Measurements from ENCODE around the gene G2E3. TPM values are rescaled to one million over a fixed set of nuclear protein-coding genes. Genes with fewer than 3 reads are reported as not detected.

The G2E3 gene
- total and polyA plus RNA-seq, 2 of the 13 experiments (the other 11 are each of a cell fraction or from before 2014, with no cell fraction given), result 22.8 to 63.0 TPM

DNA sequence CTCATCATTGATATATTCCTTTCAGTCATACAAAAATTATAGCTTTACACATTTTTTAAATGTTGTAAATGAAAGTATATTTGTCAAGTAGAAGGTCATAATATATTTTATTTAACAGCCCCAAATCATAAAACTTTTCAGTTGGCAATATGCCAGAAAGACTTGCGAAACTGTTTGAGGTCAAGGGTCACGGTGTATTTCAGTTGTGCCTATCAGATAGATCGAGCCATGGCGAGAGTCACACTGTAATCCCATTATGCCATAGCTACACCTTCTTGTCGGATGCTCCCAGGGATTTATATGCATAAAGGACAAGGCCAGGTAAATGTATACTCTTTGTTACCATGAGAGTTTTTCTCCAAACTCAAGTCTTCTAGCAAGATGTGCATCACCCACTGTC, 26.7 kb upstream of the G2E3 start:
- Histone ChIP-seq H3K9me3 (ENCODE audit: low read length) (no peaks in the 10 kb centered on the region), H3K79me2 (ENCODE audit: insufficient read depth, low read length) (no peaks in the 10 kb centered on the region), H3K9ac (ENCODE audit: insufficient read depth, low read depth, low read length) (no peak overlapping the region), H4K20me1 (ENCODE audit: insufficient read depth, low read length) (no peaks in the 10 kb centered on the region), H2AFZ (ENCODE audit: low read length) (no peak overlapping the region), H3K4me3 (replicated peaks in 1 of 3; ENCODE audit: insufficient read depth in 1 of 3, low read depth in 2 of 3, low read length in 3 of 3) (no peak overlapping the region), H3K4me1 (ENCODE audit: insufficient read depth, low read length) (no peaks in the 10 kb centered on the region), H3K4me2 (ENCODE audit: low read depth, low read length) (no peak overlapping the region), H3K27ac (ENCODE audit: extremely low read length, insufficient read depth, low read length) (no peak overlapping the region), H3K27me3 (ENCODE audit: control insufficient read depth in 1 of 2, insufficient read depth in 2 of 2, low read length in 2 of 2) (no peaks in the 10 kb centered on the region), H3K36me3 (replicated peaks in 1 of 2; ENCODE audit: control insufficient read depth in 1 of 2, insufficient read depth in 2 of 2, low read length in 2 of 2) (no peaks in the 10 kb centered on the region)
- BruUV-seq (replicated peaks), result no TSS peak
- ChIA-PET CTCF (ENCODE audit: low intra/inter-chr PET ratio, low total read pairs) (no interaction called here), POLR2A (no interaction called here)
- DNase-seq (ENCODE audit: low spot score), result no peak
- ATAC-seq, result peak; percentile 33; the same call in 1 of the 3 replicates
- FAIRE-seq, result no peak
- intact Hi-C loops (cut with micrococcal nuclease; ENCODE audit: unreplicated experiment) (no loop called here), in situ Hi-C loops (cut with HindIII; ENCODE audit: extremely low pct_ligation_motif_present, low pct_unique_long_range_greater_than_20kb) (no loop called here)
- WGBS (ENCODE audit: low lambda C conversion rate), result 2% methylated on average over 5 of the region's 5 CpGs
- TF ChIP-seq CREB1 (IDR thresholded peaks at IDR 0.05), result no peak
- TF ChIP-seq CREB1 (CRISPR knock-in tag; IDR thresholded peaks at IDR 0.05), result no peak
- TF ChIP-seq ZNF367 (CRISPR knock-in tag; IDR thresholded peaks at IDR 0.05; ENCODE audit: borderline replicate concordance), result no peak
- no peak for TF ChIP-seq KAT7 (CRISPR knock-in tag; IDR thresholded peaks at IDR 0.05; ENCODE audit: borderline replicate concordance)
- TF ChIP-seq, protein P1, sequence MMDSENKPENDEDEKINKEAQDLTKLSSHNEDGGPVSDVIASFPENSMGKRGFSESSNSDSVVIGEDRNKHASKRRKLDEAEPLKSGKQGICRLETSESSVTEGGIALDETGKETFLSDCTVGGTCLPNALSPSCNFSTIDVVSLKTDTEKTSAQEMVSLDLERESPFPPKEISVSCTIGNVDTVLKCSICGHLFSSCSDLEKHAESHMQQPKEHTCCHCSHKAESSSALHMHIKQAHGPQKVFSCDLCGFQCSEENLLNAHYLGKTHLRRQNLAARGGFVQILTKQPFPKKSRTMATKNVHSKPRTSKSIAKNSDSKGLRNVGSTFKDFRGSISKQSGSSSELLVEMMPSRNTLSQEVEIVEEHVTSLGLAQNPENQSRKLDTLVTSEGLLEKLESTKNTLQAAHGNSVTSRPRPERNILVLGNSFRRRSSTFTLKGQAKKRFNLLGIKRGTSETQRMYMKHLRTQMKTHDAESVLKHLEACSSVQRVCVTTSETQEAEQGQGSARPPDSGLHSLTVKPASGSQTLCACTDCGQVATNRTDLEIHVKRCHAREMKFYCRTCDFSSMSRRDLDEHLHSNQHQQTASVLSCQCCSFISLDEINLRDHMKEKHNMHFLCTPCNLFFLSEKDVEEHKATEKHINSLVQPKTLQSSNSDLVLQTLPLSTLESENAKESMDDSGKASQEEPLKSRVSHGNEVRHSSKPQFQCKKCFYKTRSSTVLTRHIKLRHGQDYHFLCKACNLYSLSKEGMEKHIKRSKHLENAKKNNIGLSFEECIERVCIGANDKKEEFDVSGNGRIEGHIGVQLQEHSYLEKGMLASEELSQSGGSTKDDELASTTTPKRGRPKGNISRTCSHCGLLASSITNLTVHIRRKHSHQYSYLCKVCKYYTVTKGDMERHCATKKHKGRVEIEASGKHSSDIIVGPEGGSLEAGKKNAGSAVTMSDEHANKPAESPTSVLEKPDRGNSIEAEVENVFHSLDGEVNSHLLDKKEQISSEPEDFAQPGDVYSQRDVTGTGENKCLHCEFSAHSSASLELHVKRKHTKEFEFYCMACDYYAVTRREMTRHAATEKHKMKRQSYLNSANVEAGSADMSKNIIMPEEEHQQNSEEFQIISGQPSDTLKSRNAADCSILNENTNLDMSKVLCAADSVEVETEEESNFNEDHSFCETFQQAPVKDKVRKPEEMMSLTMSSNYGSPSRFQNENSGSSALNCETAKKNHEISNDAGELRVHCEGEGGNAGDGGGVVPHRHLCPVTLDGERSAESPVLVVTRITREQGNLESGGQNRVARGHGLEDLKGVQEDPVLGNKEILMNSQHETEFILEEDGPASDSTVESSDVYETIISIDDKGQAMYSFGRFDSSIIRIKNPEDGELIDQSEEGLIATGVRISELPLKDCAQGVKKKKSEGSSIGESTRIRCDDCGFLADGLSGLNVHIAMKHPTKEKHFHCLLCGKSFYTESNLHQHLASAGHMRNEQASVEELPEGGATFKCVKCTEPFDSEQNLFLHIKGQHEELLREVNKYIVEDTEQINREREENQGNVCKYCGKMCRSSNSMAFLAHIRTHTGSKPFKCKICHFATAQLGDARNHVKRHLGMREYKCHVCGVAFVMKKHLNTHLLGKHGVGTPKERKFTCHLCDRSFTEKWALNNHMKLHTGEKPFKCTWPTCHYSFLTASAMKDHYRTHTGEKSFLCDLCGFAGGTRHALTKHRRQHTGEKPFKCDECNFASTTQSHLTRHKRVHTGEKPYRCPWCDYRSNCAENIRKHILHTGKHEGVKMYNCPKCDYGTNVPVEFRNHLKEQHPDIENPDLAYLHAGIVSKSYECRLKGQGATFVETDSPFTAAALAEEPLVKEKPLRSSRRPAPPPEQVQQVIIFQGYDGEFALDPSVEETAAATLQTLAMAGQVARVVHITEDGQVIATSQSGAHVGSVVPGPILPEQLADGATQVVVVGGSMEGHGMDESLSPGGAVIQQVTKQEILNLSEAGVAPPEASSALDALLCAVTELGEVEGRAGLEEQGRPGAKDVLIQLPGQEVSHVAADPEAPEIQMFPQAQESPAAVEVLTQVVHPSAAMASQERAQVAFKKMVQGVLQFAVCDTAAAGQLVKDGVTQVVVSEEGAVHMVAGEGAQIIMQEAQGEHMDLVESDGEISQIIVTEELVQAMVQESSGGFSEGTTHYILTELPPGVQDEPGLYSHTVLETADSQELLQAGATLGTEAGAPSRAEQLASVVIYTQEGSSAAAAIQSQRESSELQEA (CRISPR knock-in tag; IDR thresholded peaks at IDR 0.05; ENCODE audit: not compliant biosample characterization), result no peak
- TF ChIP-seq HOXA9 (CRISPR knock-in tag; IDR thresholded peaks at IDR 0.05; ENCODE audit: borderline replicate concordance), result no peak
- TF ChIP-seq ELF1 (CRISPR knock-in tag; IDR thresholded peaks at IDR 0.05), result no peak
- no peak for TF ChIP-seq ZNF10 (CRISPR knock-in tag; IDR thresholded peaks at IDR 0.05; ENCODE audit: borderline replicate concordance, low read depth)
- TF ChIP-seq GABPA (IDR thresholded peaks at IDR 0.05; ENCODE audit: low read depth, low read length), result no peak
- no peak for TF ChIP-seq GABPA (CRISPR knock-in tag; IDR thresholded peaks at IDR 0.05; ENCODE audit: low read depth)
- no peak for TF ChIP-seq HOXA7 (CRISPR knock-in tag; IDR thresholded peaks at IDR 0.05)
- TF ChIP-seq ZNF24 (IDR thresholded peaks at IDR 0.05), result no peak
- TF ChIP-seq ZSCAN20 (CRISPR knock-in tag; IDR thresholded peaks at IDR 0.05; ENCODE audit: borderline replicate concordance), result no peak
- TF ChIP-seq ZNF674 (CRISPR knock-in tag; IDR thresholded peaks at IDR 0.05; ENCODE audit: low read depth), result no peak
- no peak for TF ChIP-seq TIGD3 (CRISPR knock-in tag; IDR thresholded peaks at IDR 0.05; ENCODE audit: borderline replicate concordance)
- TF ChIP-seq, protein P2, sequence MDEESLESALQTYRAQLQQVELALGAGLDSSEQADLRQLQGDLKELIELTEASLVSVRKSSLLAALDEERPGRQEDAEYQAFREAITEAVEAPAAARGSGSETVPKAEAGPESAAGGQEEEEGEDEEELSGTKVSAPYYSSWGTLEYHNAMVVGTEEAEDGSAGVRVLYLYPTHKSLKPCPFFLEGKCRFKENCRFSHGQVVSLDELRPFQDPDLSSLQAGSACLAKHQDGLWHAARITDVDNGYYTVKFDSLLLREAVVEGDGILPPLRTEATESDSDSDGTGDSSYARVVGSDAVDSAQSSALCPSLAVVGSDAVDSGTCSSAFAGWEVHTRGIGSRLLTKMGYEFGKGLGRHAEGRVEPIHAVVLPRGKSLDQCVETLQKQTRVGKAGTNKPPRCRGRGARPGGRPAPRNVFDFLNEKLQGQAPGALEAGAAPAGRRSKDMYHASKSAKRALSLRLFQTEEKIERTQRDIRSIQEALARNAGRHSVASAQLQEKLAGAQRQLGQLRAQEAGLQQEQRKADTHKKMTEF (CRISPR knock-in tag; IDR thresholded peaks at IDR 0.05), result no peak
